ENCODE results near the gene PRKCE. TPM values are rescaled to one million over a fixed set of nuclear protein-coding genes. Genes with fewer than 3 reads are reported as not detected.

The PRKCE gene
- total and polyA plus RNA-seq, 2 experiments from 2014 or later, result 13.2 to 19.2 TPM

DNA sequence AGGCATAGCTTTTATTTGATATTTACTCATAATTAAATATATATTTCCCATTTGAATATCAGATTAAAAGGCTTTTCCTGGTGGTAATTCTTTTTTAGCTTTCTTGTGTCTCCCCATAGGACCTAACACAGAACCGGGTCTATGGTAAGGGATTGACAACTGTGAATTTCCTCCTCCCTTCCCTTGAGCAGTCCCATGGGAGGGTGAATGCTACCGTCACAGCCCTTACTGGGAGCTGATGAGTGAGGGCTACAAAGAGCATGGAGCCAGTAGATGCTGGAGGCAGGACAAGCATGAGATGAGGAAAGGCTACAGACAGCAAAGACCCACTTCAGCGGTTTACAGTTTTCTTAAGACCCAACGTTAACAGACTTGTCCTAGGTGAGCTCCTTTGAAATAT, 475.1 kb downstream of the PRKCE start:
- Histone ChIP-seq H3K4me1 (ENCODE audit: low read depth) (no peaks in the 10 kb centered on the region), H3K36me3 (no peaks in the 10 kb centered on the region), H3K27ac (no peak overlapping the region), H3K9me3 (ENCODE audit: low read depth) (no peaks in the 10 kb centered on the region), H3K4me3 (no peak overlapping the region), H3K27me3 (no peaks in the 10 kb centered on the region)
- DNase-seq (ENCODE audit: low read depth in 1 of 2, low spot score in 1 of 2), result no peak
- TF ChIP-seq, protein P1, sequence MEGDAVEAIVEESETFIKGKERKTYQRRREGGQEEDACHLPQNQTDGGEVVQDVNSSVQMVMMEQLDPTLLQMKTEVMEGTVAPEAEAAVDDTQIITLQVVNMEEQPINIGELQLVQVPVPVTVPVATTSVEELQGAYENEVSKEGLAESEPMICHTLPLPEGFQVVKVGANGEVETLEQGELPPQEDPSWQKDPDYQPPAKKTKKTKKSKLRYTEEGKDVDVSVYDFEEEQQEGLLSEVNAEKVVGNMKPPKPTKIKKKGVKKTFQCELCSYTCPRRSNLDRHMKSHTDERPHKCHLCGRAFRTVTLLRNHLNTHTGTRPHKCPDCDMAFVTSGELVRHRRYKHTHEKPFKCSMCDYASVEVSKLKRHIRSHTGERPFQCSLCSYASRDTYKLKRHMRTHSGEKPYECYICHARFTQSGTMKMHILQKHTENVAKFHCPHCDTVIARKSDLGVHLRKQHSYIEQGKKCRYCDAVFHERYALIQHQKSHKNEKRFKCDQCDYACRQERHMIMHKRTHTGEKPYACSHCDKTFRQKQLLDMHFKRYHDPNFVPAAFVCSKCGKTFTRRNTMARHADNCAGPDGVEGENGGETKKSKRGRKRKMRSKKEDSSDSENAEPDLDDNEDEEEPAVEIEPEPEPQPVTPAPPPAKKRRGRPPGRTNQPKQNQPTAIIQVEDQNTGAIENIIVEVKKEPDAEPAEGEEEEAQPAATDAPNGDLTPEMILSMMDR (IDR thresholded peaks at IDR 0.05; ENCODE audit: low read depth, low read length), result no peak

DNA sequence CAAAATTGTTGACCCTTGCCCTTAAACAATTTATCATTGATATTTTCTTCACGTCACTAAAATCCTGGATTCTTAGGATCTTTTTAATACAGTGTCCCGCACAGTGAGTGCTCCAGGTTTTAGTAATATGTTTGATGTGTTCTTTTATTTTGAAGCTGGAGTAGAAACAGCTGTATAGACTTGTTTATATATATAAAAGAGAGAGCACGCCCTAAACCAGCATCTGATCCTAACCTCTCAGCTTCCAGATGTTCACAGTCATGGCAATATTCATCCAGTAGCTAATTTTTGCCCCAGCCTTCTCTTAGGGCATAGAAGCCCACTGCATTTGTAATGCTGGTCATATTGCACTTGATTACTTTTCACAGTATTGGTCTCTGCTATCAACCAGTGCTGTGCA, 475.7 kb downstream of the PRKCE start:
- Histone ChIP-seq H3K4me1 (ENCODE audit: low read depth) (no peaks in the 10 kb centered on the region), H3K4me3 (no peak overlapping the region), H3K9me3 (ENCODE audit: low read depth) (no peaks in the 10 kb centered on the region), H3K27me3 (no peaks in the 10 kb centered on the region), H3K36me3 (no peaks in the 10 kb centered on the region), H3K27ac (no peak overlapping the region)
- TF ChIP-seq, protein P1 (IDR thresholded peaks at IDR 0.05; ENCODE audit: low read depth, low read length), result no peak
- DNase-seq (ENCODE audit: low read depth in 1 of 2, low spot score in 1 of 2), result no peak

DNA sequence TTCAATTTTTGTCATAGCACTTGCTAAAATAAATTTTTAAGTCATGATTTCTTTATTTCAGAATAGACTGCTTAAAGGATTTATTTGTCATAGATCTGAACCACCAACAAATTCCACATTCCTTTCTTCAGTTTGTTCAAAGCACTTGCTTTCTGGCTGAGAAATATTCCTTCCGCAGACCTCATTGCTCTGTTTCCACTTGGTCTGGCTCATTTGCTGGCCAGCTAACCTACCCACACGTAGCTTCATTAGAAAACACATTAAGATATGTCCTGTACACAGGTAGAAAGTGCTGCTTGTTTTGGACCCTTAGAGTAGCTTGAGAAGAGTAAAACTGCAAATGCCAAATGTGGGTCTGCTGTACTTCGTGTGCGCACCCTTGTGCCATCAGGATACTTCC, 479.0 kb downstream of the PRKCE start:
- no peak overlapping the region for H3K27ac ChIP-seq
- no peaks in the 10 kb centered on the region for H3K9me3 ChIP-seq (ENCODE audit: low read depth)
- TF ChIP-seq, protein P1 (IDR thresholded peaks at IDR 0.05; ENCODE audit: low read depth, low read length), result no peak
- no peak overlapping the region for H3K4me3 ChIP-seq
- no peak for DNase-seq (ENCODE audit: low read depth in 1 of 2, low spot score in 1 of 2)
- H3K4me1 ChIP-seq (ENCODE audit: low read depth), result no peaks in the 10 kb centered on the region
- no peaks in the 10 kb centered on the region for H3K36me3 ChIP-seq
- H3K27me3 ChIP-seq, result no peaks in the 10 kb centered on the region

GRCh38 chr2:46132996-46133395, 481.5 kb downstream of the PRKCE start:
- no peak for DNase-seq (ENCODE audit: low read depth in 1 of 2, low spot score in 1 of 2)
- Histone ChIP-seq H3K9me3 (ENCODE audit: low read depth) (no peaks in the 10 kb centered on the region), H3K4me3 (no peak overlapping the region), H3K27ac (no peak overlapping the region), H3K36me3 (no peaks in the 10 kb centered on the region), H3K27me3 (no peaks in the 10 kb centered on the region), H3K4me1 (ENCODE audit: low read depth) (peaks cover 12% of the 10 kb centered on the region)
- TF ChIP-seq, protein P1 (IDR thresholded peaks at IDR 0.05; ENCODE audit: low read depth, low read length), result no peak

- no peaks in the 10 kb centered on the region for H3K27me3 ChIP-seq
- H3K36me3 ChIP-seq, result no peaks in the 10 kb centered on the region
- no peak overlapping the region for H3K27ac ChIP-seq
- TF ChIP-seq, protein P1 (IDR thresholded peaks at IDR 0.05; ENCODE audit: low read depth, low read length), result no peak
- no peaks in the 10 kb centered on the region for H3K9me3 ChIP-seq (ENCODE audit: low read depth)
- peaks cover 12% of the 10 kb centered on the region for H3K4me1 ChIP-seq (ENCODE audit: low read depth)
- H3K4me3 ChIP-seq, result no peak overlapping the region
- peak in 1 of 2 donors; percentile 80 for DNase-seq (ENCODE audit: low read depth in 1 of 2, low spot score in 1 of 2)
Measured at GRCh38 chr2:46134531-46135227, 483.2 kb downstream of the PRKCE start.
